ENCODE results near the gene SBF1.

DNA sequence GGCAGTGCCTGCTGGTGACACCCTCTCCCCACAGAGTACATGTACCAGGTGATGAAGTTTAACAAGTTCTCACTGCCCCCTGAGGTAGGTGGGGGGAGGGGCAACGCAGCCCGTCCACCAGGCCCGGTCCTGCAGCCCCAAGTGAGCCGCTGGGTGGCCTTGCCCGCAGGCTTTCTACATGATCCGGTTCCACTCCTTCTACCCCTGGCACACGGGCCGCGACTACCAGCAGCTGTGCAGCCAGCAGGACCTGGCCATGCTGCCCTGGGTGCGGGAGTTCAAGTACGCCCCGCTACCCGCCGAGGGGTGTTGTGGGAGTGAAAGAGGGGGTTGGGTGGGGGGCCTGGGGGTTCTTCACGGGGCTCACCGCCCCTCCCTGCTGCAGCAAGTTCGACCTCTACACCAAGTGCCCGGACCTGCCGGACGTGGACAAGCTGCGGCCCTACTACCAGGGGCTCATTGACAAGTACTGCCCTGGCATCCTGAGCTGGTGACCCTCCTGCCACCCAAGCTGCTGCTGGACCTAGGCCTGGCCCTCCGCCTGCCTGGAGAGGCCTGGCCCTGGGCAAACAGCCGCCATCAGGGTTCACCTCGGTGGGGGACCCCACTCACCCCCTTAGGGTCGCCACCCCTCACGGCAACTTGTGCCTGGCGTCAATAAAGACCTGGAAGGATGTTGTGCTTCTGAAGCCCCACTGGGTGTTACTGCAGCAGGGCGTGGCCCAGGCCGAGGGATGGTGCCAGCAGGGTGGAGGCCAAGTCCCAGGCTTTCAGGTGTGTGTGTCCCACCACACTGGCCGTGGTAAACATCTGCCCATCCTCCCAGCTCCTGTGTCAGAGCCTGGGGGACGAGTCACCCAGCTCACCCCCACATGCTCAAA lies 14.8 kb upstream of the SBF1 start:
- TF ChIP-seq, protein P1, sequence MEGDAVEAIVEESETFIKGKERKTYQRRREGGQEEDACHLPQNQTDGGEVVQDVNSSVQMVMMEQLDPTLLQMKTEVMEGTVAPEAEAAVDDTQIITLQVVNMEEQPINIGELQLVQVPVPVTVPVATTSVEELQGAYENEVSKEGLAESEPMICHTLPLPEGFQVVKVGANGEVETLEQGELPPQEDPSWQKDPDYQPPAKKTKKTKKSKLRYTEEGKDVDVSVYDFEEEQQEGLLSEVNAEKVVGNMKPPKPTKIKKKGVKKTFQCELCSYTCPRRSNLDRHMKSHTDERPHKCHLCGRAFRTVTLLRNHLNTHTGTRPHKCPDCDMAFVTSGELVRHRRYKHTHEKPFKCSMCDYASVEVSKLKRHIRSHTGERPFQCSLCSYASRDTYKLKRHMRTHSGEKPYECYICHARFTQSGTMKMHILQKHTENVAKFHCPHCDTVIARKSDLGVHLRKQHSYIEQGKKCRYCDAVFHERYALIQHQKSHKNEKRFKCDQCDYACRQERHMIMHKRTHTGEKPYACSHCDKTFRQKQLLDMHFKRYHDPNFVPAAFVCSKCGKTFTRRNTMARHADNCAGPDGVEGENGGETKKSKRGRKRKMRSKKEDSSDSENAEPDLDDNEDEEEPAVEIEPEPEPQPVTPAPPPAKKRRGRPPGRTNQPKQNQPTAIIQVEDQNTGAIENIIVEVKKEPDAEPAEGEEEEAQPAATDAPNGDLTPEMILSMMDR (IDR thresholded peaks at IDR 0.05): no peak
- TF ChIP-seq POLR2A (IDR thresholded peaks at IDR 0.05): no peak

All from body of pancreas (tissue), 4 donors.